ENCODE measurements around the gene MYO18B. TPM values are rescaled to one million over a fixed set of nuclear protein-coding genes. Genes with fewer than 3 reads are reported as not detected.

The MYO18B gene
- total RNA-seq, 2 experiments from 2014 or later, result 0.11 to 0.22 TPM

- no peaks in the 10 kb centered on the region for H3K36me3 ChIP-seq (ENCODE audit: insufficient read depth, low read length)
- H3K4me1 ChIP-seq (ENCODE audit: insufficient read depth, low read length), result no peaks in the 10 kb centered on the region
- ChIA-PET POLR2A (no interaction called here), CTCF (no interaction called here)
- Mint-ChIP-seq H3K4me3 (no peak overlapping the region), H3K27me3 (no peaks in the 10 kb centered on the region), H3K27ac (no peak overlapping the region), H3K9me3 (no peaks in the 10 kb centered on the region), H3K36me3 (ENCODE audit: low read depth) (no peaks in the 10 kb centered on the region), H3K4me1 (ENCODE audit: low read depth) (no peaks in the 10 kb centered on the region)
- no peaks in the 10 kb centered on the region for H3K9me3 ChIP-seq (ENCODE audit: control insufficient read depth in 1 of 2, insufficient read depth in 1 of 2, low read length in 2 of 2)
- intact Hi-C loops (cut with DNase I, micrococcal nuclease), result no loop called here
- ATAC-seq (ENCODE audit: poor library complexity), result no peak
- DNase-seq, result no peak
- H3K27ac ChIP-seq (ENCODE audit: low read depth in 1 of 2, low read length in 2 of 2), result no peak overlapping the region
- H3K4me3 ChIP-seq (ENCODE audit: low read length), result no peak overlapping the region
- no peak for TF ChIP-seq CTCF (IDR thresholded peaks at IDR 0.05)
- peaks cover 0 to 2% of the 10 kb centered on the region in 2 experiments for H3K27me3 ChIP-seq (ENCODE audit: control insufficient read depth in 1 of 2, insufficient read depth in 2 of 2, low read length in 2 of 2)
These were observed 53.5 kb downstream of the MYO18B start for GRCh38 chr22:25795478-25795877.

GRCh38 chr22:25797498-25798290 is 55.7 kb downstream of the MYO18B start:
- Mint-ChIP-seq H3K36me3 (ENCODE audit: low read depth) (no peaks in the 10 kb centered on the region), H3K4me1 (ENCODE audit: low read depth) (no peaks in the 10 kb centered on the region), H3K27ac (no peak overlapping the region), H3K4me3 (no peak overlapping the region), H3K27me3 (peaks cover 3% of the 10 kb centered on the region), H3K9me3 (no peaks in the 10 kb centered on the region)
- CTCF ChIA-PET, result no interaction called here
- DNase-seq (no peak), ATAC-seq (ENCODE audit: poor library complexity) (no peak)
- H3K4me1 ChIP-seq (ENCODE audit: insufficient read depth, low read length), result no peaks in the 10 kb centered on the region
- POLR2A ChIA-PET, result no interaction called here
- no peak overlapping the region for H3K27ac ChIP-seq (ENCODE audit: low read depth in 1 of 2, low read length in 2 of 2)
- H3K9me3 ChIP-seq (ENCODE audit: control insufficient read depth in 1 of 2, insufficient read depth in 1 of 2, low read length in 2 of 2), result no peaks in the 10 kb centered on the region
- H3K4me3 ChIP-seq (ENCODE audit: low read length), result no peak overlapping the region
- peaks cover 0 to 2% of the 10 kb centered on the region in 2 experiments for H3K27me3 ChIP-seq (ENCODE audit: control insufficient read depth in 1 of 2, insufficient read depth in 2 of 2, low read length in 2 of 2)
- H3K36me3 ChIP-seq (ENCODE audit: insufficient read depth, low read length), result no peaks in the 10 kb centered on the region
- intact Hi-C loops (cut with DNase I, micrococcal nuclease), result no loop called here
- no peak for TF ChIP-seq CTCF (IDR thresholded peaks at IDR 0.05)

- no peaks in the 10 kb centered on the region for H3K9me3 Mint-ChIP-seq
- no peak overlapping the region for H3K4me3 Mint-ChIP-seq
- ChIA-PET CTCF (no interaction called here), POLR2A (no interaction called here)
- TF ChIP-seq CTCF (IDR thresholded peaks at IDR 0.05), result no peak
- no peak overlapping the region for H3K4me3 ChIP-seq (ENCODE audit: low read length)
- intact Hi-C loops (cut with DNase I, micrococcal nuclease), result no loop called here
- peaks cover 0 to 2% of the 10 kb centered on the region in 2 experiments for H3K27me3 ChIP-seq (ENCODE audit: control insufficient read depth in 1 of 2, insufficient read depth in 2 of 2, low read length in 2 of 2)
- no peaks in the 10 kb centered on the region for H3K4me1 Mint-ChIP-seq (ENCODE audit: low read depth)
- no peaks in the 10 kb centered on the region for H3K9me3 ChIP-seq (ENCODE audit: control insufficient read depth in 1 of 2, insufficient read depth in 1 of 2, low read length in 2 of 2)
- no peak for ATAC-seq (ENCODE audit: poor library complexity)
- DNase-seq, result no peak
- no peak overlapping the region for H3K27ac Mint-ChIP-seq
- no peak overlapping the region for H3K27ac ChIP-seq (ENCODE audit: low read depth in 1 of 2, low read length in 2 of 2)
- peaks cover 15% of the 10 kb centered on the region for H3K27me3 Mint-ChIP-seq
- H3K4me1 ChIP-seq (ENCODE audit: insufficient read depth, low read length), result no peaks in the 10 kb centered on the region
- no peaks in the 10 kb centered on the region for H3K36me3 Mint-ChIP-seq (ENCODE audit: low read depth)
- no peaks in the 10 kb centered on the region for H3K36me3 ChIP-seq (ENCODE audit: insufficient read depth, low read length)
These were observed 58.8 kb downstream of the MYO18B start for GRCh38 chr22:25800766-25801165.

All from CD4-positive, alpha-beta T cell (primary cell).